HPDE6-E6E7 (cell line): ENCODE results near the gene RTN3.
"Not testable (repeated sequence)": the region's sequence is repeated elsewhere in the genome, so short reads cannot be mapped to it uniquely, and the experiment has no call there.

Experiments
- DNase-seq: peaks from one replicate; pipeline ENCODE4 v3.0.0; 2011; ENCODE audit warnings: missing footprints; ENCODE audit errors: extremely low spot score

The RTN3 gene

GRCh38 chr11:63682066-63683021 is 1.0 kb downstream of the RTN3 start:
- DNase-seq: no peak

GRCh38 chr11:63683133-63683991 is 2.1 kb downstream of the RTN3 start:
- DNase-seq: no peak

- not testable (repeated sequence) for DNase-seq
Observed at GRCh38 chr11:63685158-63685721, 3.9 kb downstream of the RTN3 start.

- no peak for DNase-seq
Observed at GRCh38 chr11:63686926-63687325, 5.6 kb downstream of the RTN3 start.

- DNase-seq: no peak
Observed at GRCh38 chr11:63687845-63688244, 6.5 kb downstream of the RTN3 start.

GRCh38 chr11:63694596-63694995 is 13.3 kb downstream of the RTN3 start:
- no peak for DNase-seq

GRCh38 chr11:63698976-63699733 is 17.9 kb downstream of the RTN3 start:
- no peak for DNase-seq

- DNase-seq: no peak
Observed at GRCh38 chr11:63699896-63700295, 18.6 kb downstream of the RTN3 start.

- no peak for DNase-seq
Observed at GRCh38 chr11:63705526-63705925, 24.2 kb downstream of the RTN3 start.

- no peak for DNase-seq
Observed at GRCh38 chr11:63708764-63709163, 27.5 kb downstream of the RTN3 start.

- DNase-seq: no peak
Observed at GRCh38 chr11:63709336-63709884, 28.1 kb downstream of the RTN3 start.

GRCh38 chr11:63710476-63711217 is 29.3 kb downstream of the RTN3 start:
- DNase-seq: no peak

- DNase-seq: no peak
Observed at GRCh38 chr11:63711838-63712237, 30.5 kb downstream of the RTN3 start.

- no peak for DNase-seq
Observed at GRCh38 chr11:63713766-63714165, 32.5 kb downstream of the RTN3 start.

GRCh38 chr11:63716046-63716445 is 34.7 kb downstream of the RTN3 start:
- DNase-seq: no peak

GRCh38 chr11:63719001-63719400 is 37.7 kb downstream of the RTN3 start:
- DNase-seq: no peak

- no peak for DNase-seq
Observed at GRCh38 chr11:63719987-63720386, 38.7 kb downstream of the RTN3 start.

GRCh38 chr11:63720611-63721010 is 39.3 kb downstream of the RTN3 start:
- no peak for DNase-seq

- DNase-seq: no peak
Observed at GRCh38 chr11:63729326-63729725, 48.0 kb downstream of the RTN3 start.

GRCh38 chr11:63736864-63737263 is 55.6 kb downstream of the RTN3 start:
- DNase-seq: no peak
